GM12801 (cell line): ENCODE results near the gene HMGCL.

Source experiments
- CTCF ChIP-seq: IDR thresholded peaks from one replicate; pipeline ENCODE4 v1.5.1; 2011; ENCODE audit warnings: control low read depth; ENCODE audit not compliant: insufficient read length; ENCODE audit errors: extremely low read depth

Gene HMGCL

GRCh38 chr1:23799255-23799569, 26.0 kb downstream of the HMGCL start:
- TF ChIP-seq CTCF = no peak

- no peak for TF ChIP-seq CTCF
Observed at GRCh38 chr1:23798662-23799142, 26.5 kb downstream of the HMGCL start.

- no peak for TF ChIP-seq CTCF
Observed at GRCh38 chr1:23797478-23798448, 27.5 kb downstream of the HMGCL start.

GRCh38 chr1:23796466-23797271, 28.6 kb downstream of the HMGCL start:
- TF ChIP-seq CTCF = no peak

- no peak for TF ChIP-seq CTCF
Observed at GRCh38 chr1:23795676-23796465, 29.4 kb downstream of the HMGCL start.

DNA sequence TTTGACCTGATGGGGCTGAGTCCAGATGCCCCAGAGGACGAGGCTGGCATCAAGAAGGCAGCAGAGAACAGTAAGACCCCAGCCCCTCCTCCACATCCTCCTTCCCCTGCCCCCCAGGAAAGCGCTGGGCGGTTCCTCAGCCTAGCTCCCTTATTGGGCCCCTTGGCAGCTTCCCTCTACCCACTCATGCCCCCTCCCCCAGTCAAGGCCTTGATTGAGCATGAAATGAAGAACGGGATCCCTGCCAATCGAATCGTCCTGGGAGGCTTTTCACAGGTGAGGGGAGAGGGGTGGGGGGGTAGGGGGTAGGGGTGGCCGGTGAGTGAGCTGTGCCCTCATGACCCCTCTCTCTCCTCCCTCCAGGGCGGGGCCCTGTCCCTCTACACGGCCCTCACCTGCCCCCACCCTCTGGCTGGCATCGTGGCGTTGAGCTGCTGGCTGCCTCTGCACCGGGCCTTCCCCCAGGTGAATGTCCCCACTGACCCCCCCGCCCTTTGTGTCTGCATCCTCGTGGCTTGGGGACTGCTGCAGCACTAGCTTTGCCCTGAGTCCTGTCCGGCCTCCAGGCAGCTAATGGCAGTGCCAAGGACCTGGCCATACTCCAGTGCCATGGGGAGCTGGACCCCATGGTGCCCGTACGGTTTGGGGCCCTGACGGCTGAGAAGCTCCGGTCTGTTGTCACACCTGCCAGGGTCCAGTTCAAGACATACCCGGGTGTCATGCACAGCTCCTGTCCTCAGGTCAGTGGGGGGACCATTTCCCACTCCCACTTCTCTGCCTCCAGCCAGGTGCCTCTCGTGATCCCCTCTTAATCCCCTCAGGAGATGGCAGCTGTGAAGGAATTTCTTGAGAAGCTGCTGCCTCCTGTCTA, 31.1 kb downstream of the HMGCL start:
- TF ChIP-seq CTCF = no peak
